ENCODE results near the gene ORAI2. TPM values are rescaled to one million over a fixed set of nuclear protein-coding genes. Genes with fewer than 3 reads are reported as not detected.
"Not testable (repeated sequence)": the region's sequence is repeated elsewhere in the genome, so short reads cannot be mapped to it uniquely, and the experiment has no call there.

Gene ORAI2
- total RNA-seq, 1 donor from 2014 or later, result 18.1 TPM

- not testable (repeated sequence) for DNase-seq
These were observed 69.8 kb downstream of the ORAI2 start for GRCh38 chr7:102503141-102503540.

GRCh38 chr7:102505298-102506185 is 72.2 kb downstream of the ORAI2 start:
- DNase-seq, result not testable (repeated sequence)

Small RNA genes lying within 50 kb of the gene (small RNA-seq; reads per million reads assigned to genes)
- not detected for gene MIR548O

Other genes starting within 250 kb of the ORAI2 start
- 11.9 TPM for gene SH2B2, start 146.7 kb upstream of the ORAI2 start, total RNA-seq
- 0.16 TPM for gene SPDYE6, start 77.1 kb upstream of the ORAI2 start, total RNA-seq
- 13.6 TPM for gene PRKRIP1, start 37.2 kb upstream of the ORAI2 start, total RNA-seq
- 14.3 TPM for gene ALKBH4, start 31.3 kb downstream of the ORAI2 start, total RNA-seq
- gene LRWD1, start 31.4 kb downstream of the ORAI2 start, total RNA-seq, result 39.5 TPM
- 8.1 TPM for gene POLR2J, start 45.3 kb downstream of the ORAI2 start, total RNA-seq
- 12.8 TPM for gene RASA4B, start 84.2 kb downstream of the ORAI2 start, total RNA-seq
- 1.4 TPM for gene UPK3BL2, start 110.1 kb downstream of the ORAI2 start, total RNA-seq
- not detected for gene SPDYE2, start 117.7 kb downstream of the ORAI2 start, total RNA-seq
- 27.3 TPM for gene POLR2J3, start 139.0 kb downstream of the ORAI2 start, total RNA-seq
- 30.4 TPM for gene RASA4, start 183.2 kb downstream of the ORAI2 start, total RNA-seq
- gene UPK3BL1, start 209.2 kb downstream of the ORAI2 start, total RNA-seq, result 45.4 TPM
- gene SPDYE2B, start 216.7 kb downstream of the ORAI2 start, total RNA-seq, result not detected
- 3.1 TPM for gene POLR2J2, start 238.1 kb downstream of the ORAI2 start, total RNA-seq

Data from occipital lobe (tissue), 3 donors.